ENCODE data around the gene KCNK5.

The KCNK5 gene

DNA sequence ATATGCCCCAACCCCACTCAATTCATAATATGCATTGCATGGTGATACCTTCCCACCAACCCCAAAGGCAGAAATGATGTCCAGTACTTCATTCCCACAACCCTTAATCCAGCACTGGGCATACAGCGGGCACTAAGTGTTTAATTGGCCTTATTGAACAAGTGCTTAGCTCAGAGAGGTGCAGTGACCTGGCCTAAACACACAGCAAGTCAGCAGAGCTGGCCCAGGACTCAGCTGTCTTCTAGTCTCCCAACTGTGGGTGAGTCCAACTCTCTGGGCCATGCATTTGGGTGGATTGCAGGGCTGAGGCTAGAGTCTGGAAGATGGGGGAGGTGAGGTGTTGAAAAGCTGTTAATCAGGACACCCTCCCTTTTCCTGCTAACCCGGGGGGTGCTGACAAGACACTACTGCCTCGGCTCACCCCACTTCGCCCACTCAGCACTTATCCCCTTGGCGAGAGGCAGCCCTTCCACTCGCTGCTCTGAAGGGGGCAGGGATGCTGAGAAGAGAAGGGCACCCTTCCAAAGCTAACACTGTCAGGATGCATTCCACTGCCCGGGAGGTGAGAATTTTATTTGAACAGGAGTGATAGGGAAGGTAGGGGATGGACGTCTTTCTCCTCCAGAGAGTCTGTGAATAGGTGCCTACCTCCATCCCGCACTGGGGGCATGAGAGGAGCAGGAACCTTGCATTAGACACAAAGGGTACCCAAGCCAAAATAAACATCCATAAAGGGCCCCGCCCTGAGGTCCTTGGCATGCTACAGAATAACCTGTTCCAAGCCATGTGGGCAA, 14.2 kb downstream of the KCNK5 start:
- DNase-seq: no peak

DNA sequence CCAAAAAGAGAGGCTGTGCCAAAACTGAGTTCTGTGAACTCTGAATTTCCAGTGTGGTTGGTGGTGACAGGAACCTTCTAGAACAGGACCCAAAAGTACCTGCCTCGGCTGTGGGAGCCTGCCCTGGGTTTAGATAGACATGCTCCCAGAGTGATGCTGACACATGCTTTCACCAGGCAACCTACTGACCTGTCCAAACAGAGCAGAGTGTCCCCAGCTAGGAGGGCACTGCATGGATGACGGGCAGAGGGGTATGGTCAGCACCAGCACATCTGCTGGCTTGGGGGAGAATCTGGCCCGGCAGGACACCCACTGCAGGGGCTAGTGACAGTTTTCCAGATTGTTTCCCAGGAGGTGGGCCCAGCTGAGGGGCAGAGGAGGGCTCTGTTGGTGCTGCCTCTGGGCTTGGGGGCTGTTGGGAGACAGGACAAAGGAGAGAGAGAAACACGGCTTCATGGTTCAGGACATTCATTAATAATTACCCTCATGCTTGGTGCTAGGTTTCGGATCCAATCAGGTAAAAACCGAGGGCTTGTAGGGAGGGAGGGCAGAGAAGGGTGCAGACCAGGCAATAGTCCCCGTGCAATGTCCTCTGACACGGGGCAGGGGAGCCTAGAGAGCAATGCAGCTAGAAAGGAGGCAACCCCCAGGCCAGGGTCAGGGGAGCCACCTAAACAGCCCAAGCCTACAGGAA, 15.0 kb downstream of the KCNK5 start:
- DNase-seq: no peak

DNA sequence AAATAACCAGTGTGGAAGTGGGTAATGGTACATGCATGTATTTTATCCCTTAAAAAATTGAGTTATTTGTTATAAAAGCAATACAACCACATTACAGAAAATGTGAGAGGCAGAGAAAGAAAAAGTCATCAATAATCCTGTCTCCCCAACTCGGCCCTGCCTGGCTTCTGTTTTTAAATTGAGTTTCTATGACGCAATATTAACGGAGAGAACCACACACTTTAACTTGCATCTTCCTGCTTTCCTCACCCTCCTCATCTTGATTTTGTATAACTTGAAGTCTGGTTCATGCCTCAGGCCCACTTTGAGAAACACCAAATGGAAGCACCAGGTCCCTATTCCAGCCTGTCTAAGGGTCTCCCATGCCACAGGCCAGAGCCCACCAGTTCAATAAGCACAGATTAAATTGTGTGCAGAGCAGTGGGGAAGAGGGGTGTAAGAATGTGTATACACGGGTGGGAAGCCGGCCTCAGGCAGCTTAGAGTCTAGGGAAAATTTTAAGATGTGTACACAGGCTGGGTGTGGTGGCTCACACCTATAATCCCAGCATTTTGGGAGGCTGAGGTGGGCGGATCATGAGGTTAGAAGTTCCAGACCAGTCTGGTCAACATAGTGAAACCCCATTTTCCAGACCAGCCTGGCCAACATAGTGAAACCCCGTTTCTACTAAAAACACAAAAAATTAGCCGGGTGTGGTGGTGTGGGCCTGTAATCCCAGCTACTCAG, 15.9 kb downstream of the KCNK5 start:
- no peak for DNase-seq

DNA sequence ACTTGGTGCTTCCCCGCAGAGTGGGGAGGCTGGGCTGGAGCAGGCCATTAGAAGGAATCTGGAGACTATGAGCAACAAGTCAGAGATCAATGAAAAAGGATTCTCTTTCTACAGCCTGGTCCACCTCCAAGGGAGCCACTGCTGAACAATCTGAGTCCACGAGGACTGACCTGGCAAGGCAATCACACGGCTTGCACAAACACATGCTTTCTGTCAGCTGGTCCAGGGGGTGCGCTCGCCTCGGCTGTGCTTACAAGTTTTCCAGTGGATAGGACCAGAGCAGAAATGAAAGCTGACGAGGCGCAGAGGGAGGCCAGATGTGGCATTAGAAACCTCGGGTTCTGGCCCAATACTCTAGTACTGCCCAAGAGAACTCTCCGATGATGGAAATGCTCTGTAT, 18.1 kb downstream of the KCNK5 start:
- no peak for DNase-seq

DNA sequence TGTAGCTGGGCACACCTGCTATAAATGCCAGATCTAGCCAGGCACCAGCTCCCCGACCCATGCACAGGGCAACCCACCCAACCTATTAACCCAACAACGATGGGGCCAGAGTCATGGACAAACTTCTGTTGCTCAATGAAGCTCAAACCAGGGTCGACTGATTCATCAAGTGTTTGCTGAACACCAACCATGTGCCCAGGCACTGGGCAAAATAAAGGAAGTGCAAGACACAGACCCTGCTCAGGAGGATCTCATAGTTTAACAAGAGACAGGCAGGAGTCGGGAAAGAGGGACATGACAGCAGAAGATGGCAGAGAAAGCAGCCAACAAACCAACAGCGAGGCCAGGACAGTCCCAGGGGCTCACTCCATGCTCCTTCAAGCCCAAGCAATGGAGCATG, 18.8 kb downstream of the KCNK5 start:
- no peak for DNase-seq

DNA sequence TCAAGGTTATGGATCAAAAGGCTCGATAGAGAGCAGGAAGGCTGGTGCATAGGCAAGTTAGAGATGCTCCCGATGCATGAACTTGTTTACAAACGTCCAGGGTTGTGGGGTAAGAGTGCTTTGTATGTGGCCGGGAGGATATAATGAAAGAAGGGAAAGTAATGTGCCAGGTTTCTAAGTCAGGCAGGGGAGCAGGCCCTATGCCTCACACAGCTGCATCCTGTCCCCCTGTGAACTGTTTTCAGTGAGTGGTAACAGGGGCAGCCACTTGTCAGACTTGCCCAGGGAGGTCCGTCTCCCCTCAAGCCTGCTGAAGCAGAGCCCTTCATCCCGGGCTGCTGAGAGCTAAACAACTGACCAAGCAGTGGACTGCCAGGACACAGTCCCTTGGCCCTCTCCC, 19.4 kb downstream of the KCNK5 start:
- DNase-seq: no peak

DNA sequence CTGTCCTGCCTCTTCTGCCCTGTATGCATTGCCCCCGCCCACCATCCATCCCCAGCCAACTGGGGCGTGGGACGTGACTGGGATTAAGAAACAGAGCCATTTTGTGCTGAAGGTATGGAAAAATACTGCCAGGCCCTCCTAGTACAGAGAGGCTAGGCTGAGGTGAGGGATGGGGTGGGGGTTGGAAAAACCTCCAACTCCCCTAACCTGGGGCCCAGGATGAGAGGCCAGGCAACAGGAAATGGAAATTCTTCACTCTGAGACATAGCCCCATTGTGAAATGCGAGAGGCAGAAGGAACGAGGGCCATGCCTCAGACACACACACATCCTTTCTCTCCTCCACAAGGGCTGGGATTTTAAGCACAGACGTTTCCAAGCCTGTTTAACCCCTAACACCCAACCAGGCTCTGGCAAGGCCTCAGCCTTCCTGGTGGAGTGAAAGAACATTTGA, 19.9 kb downstream of the KCNK5 start:
- DNase-seq: no peak

DNA sequence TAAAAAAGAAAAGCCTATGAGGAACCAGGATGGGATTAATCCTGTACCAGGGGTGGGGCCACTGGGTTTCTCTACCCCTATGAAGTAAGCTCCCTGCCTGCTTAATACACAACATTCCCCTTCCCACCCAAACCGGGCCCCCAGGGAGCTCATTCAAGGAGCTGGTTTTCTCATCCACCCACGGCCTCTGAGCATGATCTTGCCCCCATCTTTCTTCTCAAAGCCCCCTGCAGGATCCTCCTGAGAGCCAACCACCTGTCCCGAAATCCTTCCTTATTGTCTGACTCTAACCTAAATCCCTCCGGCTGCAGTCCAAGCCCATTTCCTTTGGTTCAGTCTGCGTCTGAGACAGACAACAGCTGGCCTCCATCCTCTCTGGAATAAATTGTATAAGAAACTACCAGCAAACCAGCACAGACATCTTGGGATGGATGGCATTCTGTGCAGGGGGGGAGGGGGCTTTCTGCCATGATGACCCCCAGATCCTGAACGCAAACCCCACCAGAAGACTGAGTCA, 21.0 kb downstream of the KCNK5 start:
- no peak for DNase-seq

DNA sequence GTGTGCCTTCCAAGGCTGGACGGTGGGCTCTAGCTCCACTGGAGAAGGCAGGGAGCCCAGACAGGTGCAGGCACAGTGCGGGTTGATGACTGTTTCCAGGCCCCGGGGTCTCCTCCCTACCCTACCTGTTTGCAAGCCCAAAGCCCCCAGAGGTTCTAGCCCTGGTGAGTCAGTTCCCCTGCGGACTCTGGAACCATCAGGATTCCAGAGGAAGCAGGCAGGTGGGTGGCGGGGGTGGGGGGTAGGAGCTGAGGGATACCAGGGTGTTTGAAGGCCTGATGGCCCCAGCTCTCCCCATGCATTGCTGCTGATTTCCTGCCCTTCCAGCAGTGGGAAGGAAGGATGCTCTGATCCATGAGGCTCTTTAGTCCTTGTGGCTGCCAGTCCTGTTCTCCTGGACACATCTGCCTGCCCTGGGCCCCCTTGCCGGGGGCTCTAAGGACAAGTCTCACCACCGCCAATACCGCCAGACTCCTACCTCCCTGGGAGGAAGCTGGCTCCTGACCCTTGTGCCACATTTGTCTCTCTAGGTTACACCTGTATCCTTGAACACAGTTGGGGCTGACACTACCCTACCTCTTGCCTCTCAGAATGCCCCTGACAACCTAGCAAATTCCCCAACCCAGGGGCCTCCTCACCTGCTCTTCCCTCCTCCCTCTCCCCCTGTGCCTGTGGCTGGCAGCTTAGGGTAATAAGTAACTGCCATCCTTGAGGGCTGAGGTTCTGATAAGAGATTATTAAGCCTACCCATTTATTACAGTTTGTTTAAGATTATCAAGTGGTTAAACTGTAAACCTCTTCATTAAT, 21.7 kb downstream of the KCNK5 start:
- DNase-seq: no peak

DNA sequence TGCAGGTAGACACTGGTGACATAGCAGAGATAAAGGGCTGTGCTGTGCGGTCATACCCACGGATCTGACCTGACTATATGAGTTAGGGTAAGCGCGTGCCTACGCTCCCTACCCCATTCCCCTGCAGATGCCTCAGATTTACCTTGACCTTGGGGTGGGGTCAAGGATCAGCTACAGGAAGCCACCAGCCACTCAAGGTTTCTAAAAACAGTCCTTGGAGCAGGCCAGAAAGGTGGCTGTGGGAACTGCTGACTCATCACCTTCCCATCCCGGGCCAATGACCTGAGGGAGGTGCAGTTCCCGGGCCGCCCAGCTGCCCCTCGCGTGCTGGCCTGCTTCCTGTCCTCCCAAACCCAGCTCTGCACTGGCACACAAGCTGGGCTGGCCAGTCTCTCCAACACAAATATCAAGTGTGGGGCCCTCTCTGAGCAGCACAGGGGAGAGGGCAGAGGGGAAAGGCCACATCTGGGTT, 23.0 kb downstream of the KCNK5 start:
- DNase-seq: no peak

DNA sequence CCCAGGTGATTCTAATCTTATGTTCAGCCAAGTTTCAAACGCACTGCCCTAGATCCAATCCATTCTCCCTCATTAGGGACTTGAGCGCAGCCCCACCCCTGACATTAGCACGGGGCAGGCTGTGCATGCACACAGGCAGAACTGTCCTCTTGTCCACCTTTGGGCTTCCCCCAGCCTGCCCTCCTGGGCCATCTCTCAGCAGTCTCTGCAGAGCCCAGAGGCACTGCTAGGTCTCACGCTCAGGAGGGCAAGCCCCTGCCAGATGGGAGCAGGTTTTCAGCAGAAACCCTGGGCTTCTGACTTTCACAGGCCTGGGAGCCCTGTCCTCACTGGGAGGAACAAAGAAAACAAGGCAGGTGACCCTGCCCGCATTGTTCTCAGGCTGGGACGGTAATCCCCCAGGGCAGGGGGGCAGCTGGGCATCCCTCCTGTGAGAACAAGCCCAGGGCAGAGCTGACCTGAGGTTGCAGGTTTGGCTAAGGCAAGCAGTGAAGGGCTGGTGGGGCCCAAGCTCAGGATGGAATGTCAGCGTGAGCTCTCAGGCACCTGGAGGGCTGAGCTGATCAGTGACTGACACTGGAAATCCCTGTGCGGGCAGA, 24.5 kb downstream of the KCNK5 start:
- DNase-seq: no peak

DNA sequence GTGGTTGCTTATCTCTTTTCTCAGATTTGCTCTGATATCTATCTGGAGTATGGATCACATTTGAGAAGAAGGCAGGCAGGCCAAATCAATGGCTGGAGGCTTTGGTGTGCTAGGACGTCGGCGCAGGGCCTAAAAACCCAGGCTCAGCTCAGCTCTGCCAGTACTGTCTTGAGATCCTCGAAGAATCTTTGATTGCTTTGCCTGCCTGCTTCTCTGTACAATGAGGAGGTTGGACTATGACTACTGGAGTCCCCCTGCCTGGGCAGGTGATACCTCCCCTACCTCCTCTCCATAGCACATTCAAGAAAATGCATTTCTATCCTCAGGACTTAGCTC, 25.1 kb downstream of the KCNK5 start:
- DNase-seq: no peak

DNA sequence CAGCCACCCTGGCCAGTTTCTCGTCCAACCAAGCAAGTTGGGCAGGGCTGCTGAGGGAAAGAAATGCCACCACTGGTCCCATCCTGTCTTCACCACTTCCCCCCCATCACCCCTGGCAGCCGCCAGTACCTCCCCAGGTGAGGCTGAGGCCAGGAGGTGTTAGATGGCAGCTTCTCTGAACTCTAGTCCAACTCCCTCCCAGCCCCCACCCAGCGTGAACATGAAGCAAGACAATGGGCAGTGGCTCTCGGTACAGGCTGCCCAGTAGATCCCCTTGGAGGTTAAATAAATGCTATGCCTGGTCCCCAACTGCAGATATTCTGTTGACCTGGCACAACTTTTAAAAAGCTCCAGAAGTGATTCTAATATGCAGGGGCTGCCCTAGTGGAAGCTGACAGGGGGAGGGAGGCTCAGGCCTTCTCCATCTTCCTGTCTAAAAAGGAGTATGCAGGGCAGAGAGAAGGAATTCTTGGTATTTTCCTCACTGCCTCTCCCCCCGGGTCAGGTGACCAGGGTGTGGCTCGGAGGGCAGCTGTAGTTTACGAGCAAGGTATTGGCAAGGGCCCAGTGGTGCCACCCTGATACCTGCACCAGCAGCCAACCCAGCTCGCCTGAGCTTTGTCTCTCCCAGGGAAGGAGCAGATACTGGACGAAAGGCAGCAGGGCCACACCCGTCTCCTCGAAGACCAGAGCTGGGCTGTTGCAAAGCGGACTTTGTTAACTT, 25.7 kb downstream of the KCNK5 start:
- no peak for DNase-seq

DNA sequence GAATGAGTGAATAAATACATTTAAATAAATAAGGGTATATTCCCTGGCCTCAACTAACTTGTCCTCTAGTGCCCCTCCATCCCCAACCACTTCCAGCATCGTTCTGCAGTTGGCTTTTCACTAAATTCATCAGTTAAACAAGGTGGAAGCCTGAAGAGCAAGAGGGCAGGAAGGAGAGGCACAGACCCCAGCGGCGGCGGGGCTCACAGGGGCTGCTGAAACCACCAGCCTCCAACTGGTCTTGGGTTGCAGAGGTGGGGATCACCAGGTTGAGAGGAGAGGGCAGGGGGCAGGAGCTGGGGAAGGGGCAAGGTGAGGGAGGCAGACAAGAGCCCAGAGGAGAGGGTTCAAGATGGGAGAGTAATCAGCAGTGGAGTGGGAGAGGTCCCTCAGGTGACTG, 27.1 kb downstream of the KCNK5 start:
- DNase-seq: no peak

DNA sequence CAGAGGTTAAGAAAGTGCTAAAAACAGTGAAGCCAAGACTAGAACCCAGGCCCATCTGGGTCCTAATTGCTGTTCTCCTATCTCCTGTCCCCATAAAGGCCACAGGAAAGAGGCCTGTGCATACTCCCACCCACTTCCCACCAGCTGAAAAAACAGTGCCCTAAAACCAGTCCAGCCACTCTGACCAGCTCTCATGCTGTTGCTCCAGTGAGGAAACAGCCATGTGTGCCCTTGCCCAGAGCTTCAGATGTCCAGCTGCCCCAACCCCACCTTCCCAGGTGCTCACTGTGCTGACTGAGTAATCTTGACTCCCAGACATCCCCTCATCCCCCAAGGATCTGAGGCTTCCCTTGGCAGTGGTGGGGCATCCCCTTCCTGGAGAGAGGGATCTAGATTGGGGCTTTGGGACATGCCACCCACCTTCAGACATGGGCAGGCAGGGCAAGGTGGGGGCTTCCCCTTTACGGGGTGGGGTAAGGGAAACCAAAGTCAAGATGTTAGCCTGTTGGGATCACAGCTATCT, 28.7 kb downstream of the KCNK5 start:
- no peak for DNase-seq

DNA sequence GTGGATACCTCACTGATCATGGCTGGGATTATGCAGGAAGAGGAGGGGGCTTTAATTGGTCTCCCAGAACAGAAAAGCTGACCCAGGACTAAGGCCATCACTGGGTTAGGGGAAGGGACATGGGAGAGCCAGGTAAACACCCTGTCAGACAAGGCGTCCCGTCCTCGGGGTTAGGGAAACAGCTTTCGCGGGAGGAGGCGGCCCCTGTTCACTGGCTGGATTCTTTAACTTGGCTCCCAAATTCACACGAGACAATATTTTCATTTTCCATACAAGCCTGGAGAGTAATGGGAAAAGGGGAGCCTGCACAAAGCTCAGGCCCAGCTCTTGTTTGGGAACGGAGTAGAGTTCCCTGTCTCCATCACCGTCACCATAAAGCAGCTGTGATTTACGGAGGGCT, 29.3 kb downstream of the KCNK5 start:
- no peak for DNase-seq

DNA sequence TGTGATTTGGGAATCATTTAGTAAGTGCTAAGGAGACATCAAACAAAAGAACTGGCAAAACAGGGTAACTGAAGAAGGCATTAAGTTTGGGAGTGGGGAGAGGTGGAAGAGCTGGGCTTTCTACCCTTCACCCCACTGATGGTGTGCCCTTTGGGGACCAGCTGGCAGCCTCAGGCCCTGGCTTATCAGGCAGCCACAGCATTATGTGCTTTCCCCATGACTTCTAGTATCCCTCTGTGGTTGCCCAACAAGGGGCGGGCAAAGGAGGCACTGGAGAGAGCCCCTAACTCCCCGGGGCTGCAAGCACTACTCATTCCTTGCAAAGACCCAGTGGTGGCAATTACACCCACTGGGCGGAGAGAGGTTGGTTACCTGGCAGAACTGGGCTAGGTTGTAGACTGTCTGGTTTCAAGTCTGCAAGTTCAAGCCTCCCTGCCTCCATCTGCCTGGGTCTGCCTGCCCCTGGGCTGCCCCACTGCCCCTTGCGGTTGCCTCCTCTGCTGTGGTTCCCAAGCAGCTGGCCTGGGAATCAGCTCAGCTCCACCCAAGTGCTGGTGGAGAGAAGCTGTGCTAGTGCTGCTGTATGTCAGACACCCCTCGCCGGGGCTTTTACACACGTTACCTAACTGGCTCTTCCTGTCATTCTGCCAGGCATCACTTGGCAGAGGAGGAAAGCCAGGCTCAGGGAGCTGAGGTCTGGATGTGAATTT, 29.9 kb downstream of the KCNK5 start:
- no peak for DNase-seq

DNA sequence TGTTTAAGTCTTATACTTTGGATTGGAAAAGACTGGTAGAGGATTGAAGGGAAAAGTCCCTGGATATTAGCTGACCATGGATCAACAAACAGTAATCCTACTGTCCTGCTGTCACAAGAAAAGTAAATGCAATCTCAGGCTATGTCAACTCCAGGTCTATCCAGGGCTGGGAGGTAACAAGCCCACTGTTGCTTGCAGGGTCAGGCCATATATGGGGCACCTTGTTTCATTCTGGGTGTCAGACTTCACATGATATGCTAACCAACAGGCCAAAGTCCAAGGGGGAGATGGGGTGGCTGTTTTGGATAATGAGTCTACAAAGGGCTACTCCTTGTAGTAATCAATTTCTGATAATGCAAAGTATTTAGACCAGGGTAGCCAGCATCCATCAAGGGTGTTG, 30.7 kb downstream of the KCNK5 start:
- DNase-seq: no peak

DNA sequence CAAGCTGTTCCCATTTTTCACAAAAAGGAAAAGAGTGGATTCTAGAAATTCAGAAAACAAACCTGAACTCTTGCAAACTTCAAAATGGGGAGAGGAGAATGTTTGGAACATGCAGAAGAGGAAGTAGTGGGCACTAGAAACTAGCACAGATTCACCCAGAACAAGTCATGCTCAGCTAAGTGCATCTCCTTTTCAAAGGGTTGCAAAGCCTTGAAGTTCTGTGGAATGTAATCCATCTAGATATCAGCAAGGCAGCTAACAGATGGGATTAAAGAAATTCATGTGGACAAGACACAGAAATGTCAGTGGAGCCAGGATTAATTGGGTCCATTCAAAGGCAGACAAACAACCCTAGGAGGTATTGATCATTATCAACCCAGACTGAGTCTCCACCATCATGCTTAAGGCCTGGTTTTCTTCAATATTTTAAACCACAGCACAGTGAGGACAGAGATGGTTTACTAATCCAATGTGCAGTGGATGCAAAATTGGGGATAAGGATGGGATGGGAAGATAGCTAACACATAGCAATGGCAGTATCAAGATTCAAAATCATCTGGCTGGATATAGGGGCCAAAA, 31.3 kb downstream of the KCNK5 start:
- DNase-seq: no peak

DNA sequence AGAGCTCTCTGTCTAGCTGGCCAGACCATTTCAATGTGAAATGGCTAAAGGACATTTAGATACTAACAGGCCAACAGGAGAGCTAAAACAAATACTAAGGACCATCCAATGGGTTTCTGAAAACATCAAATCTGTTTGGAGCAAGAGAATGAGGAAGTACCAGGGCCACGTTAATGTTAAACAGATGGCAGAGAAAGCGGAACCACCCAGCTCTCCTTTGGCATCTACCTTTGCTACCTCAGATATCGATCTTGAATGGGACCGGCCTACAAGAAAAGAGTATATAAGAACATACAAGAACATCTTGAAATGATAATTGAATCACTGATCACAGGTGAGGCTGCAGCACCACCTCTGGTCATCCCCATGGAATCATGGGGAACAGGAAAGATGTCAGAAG, 31.8 kb downstream of the KCNK5 start:
- DNase-seq: no peak
